H9 (cell line): ENCODE measurements around the gene SLC35A5. TPM values are rescaled to one million over a fixed set of nuclear protein-coding genes. Genes with fewer than 3 reads are reported as not detected.

Source experiments
- DNase-seq: peaks from one replicate; pipeline ENCODE4 v3.0.0-alpha.2; 2017
- H2AFZ ChIP-seq: one replicate; pipeline ENCODE4 v1.6.1; 2013; ENCODE audit warnings: mild to moderate bottlenecking, low read length, control low read depth, moderate library complexity
- H2AK5ac ChIP-seq: 2 replicates; pipeline ENCODE4 v1.6.1; 2013; ENCODE audit warnings: low read length, control low read depth, mixed read lengths; ENCODE audit not compliant: insufficient read length
- H2BK120ac ChIP-seq: one replicate; pipeline ENCODE4 v1.6.1; 2013; ENCODE audit warnings: low read depth, mild to moderate bottlenecking, low read length, control low read depth, inconsistent platforms; ENCODE audit not compliant: poor library complexity, severe bottlenecking
- H2BK12ac ChIP-seq: 2 replicates; pipeline ENCODE4 v1.6.1; 2013; ENCODE audit warnings: low read length, control low read depth, mixed read lengths, low read depth; ENCODE audit not compliant: insufficient read length
- H2BK15ac ChIP-seq: 2 replicates; pipeline ENCODE4 v1.6.1; 2013; ENCODE audit warnings: low read depth, low read length, control low read depth
- H2BK20ac ChIP-seq: one replicate; pipeline ENCODE4 v1.6.1; 2013; ENCODE audit warnings: low read depth, mild to moderate bottlenecking, low read length, control low read depth, inconsistent platforms; ENCODE audit not compliant: poor library complexity, severe bottlenecking
- H2BK5ac ChIP-seq: 2 replicates; pipeline ENCODE4 v1.6.1; 2013; ENCODE audit warnings: low read length, control low read depth, mixed read lengths; ENCODE audit not compliant: insufficient read length
- H3K14ac ChIP-seq: 2 replicates; pipeline ENCODE4 v1.6.1; 2013; ENCODE audit warnings: low read length, control low read depth; ENCODE audit not compliant: insufficient read depth
- H3K18ac ChIP-seq: 2 replicates; pipeline ENCODE4 v1.6.1; 2013; ENCODE audit warnings: low read depth, mild to moderate bottlenecking, mixed read lengths, low read length, control low read depth; ENCODE audit not compliant: insufficient read length
- H3K23ac ChIP-seq: 2 replicates; pipeline ENCODE4 v1.6.1; 2013; ENCODE audit warnings: low read length, control low read depth, mixed read lengths, low read depth; ENCODE audit not compliant: insufficient read length
- H3K23me2 ChIP-seq: 2 replicates; pipeline ENCODE4 v1.6.1; 2013; ENCODE audit warnings: low read depth, mild to moderate bottlenecking, mixed read lengths, low read length, control low read depth; ENCODE audit not compliant: insufficient read length, poor library complexity, severe bottlenecking
- H3K27ac ChIP-seq: 2 replicates; pipeline ENCODE4 v1.5.1; 2013; ENCODE audit warnings: low read length, control low read depth, mixed read lengths, low read depth; ENCODE audit not compliant: insufficient read length
- H3K27me3 ChIP-seq: 2 replicates; pipeline ENCODE4 v1.6.1; 2013; ENCODE audit warnings: low read length, control low read depth, inconsistent platforms; ENCODE audit not compliant: insufficient read depth
- H3K4ac ChIP-seq: 2 replicates; pipeline ENCODE4 v1.6.1; 2013; ENCODE audit warnings: low read depth, mild to moderate bottlenecking, control low read depth, inconsistent platforms, low read length, moderate library complexity
- H3K4me1 ChIP-seq: 2 replicates; pipeline ENCODE4 v1.6.1; 2013; ENCODE audit warnings: low read length, control low read depth, inconsistent platforms; ENCODE audit not compliant: insufficient read depth
- H3K4me2 ChIP-seq: 2 replicates; pipeline ENCODE4 v1.6.1; 2013; ENCODE audit warnings: low read length, control low read depth, mixed read lengths; ENCODE audit not compliant: insufficient read length, insufficient read depth
- H3K56ac ChIP-seq: 2 replicates; pipeline ENCODE4 v1.6.1; 2013; ENCODE audit warnings: low read depth, mild to moderate bottlenecking, mixed read lengths, low read length, control low read depth; ENCODE audit not compliant: insufficient read length
- H3K79me1 ChIP-seq: 2 replicates; pipeline ENCODE4 v1.6.1; 2013; ENCODE audit warnings: low read depth, mild to moderate bottlenecking, moderate library complexity, low read length, control low read depth, inconsistent platforms; ENCODE audit not compliant: insufficient read depth, poor library complexity, severe bottlenecking
- H3K79me2 ChIP-seq: 2 replicates; pipeline ENCODE4 v1.6.1; 2013; ENCODE audit warnings: low read length, control low read depth, inconsistent platforms; ENCODE audit not compliant: insufficient read depth
- H3K9ac ChIP-seq: 2 replicates; pipeline ENCODE4 v1.6.1; 2013; ENCODE audit warnings: low read length, control low read depth, mixed read lengths; ENCODE audit not compliant: insufficient read length; ENCODE audit errors: extremely low read depth
- H3K9me3 ChIP-seq: one replicate; pipeline ENCODE4 v1.6.1; 2013; ENCODE audit warnings: low read depth, low read length, inconsistent platforms; ENCODE audit not compliant: control insufficient read depth
- H3T11ph ChIP-seq: one replicate; pipeline ENCODE4 v1.6.1; 2013; ENCODE audit warnings: mild to moderate bottlenecking, low read length, control low read depth, inconsistent platforms
- H4K20me1 ChIP-seq: one replicate; pipeline ENCODE4 v1.6.1; 2013; ENCODE audit not compliant: control insufficient read depth, insufficient read length, insufficient read depth
- H4K5ac ChIP-seq: 2 replicates; pipeline ENCODE4 v1.6.1; 2013; ENCODE audit warnings: low read depth, mild to moderate bottlenecking, mixed read lengths, low read length, control low read depth; ENCODE audit not compliant: insufficient read length
- H4K8ac ChIP-seq: replicated peaks from 2 replicates; pipeline ENCODE4 v1.6.1; 2013; ENCODE audit warnings: low read length, control low read depth, mixed read lengths, low read depth; ENCODE audit not compliant: insufficient read length
- H4K91ac ChIP-seq: 2 replicates; pipeline ENCODE4 v1.6.1; 2013; ENCODE audit warnings: low read depth, mild to moderate bottlenecking, moderate library complexity, mixed read lengths, low read length, control low read depth; ENCODE audit not compliant: insufficient read length
- H3K27ac Mint-ChIP-seq, 3 experiments: 2 replicates in 2 of 3; 3 replicates in 1 of 3; pipeline ENCODE4 v1.8.0; 2020 to 2021; ENCODE audit warnings: mixed read lengths in 3 of 3, mild to moderate bottlenecking in 1 of 3, moderate library complexity in 1 of 3
- H3K27me3 Mint-ChIP-seq: 2 replicates; pipeline ENCODE4 v1.8.0; 2021; ENCODE audit warnings: low read depth, mild to moderate bottlenecking, moderate library complexity, mixed read lengths
- H3K36me3 Mint-ChIP-seq, 3 experiments: 2 replicates in 2 of 3; 3 replicates in 1 of 3; pipeline ENCODE4 v1.8.0; 2020 to 2021; ENCODE audit warnings: low read depth in 3 of 3, mixed read lengths in 3 of 3; ENCODE audit not compliant: insufficient read depth in 1 of 3
- H3K4me1 Mint-ChIP-seq, 2 experiments: 2 replicates each; pipeline ENCODE4 v1.8.0; 2020; ENCODE audit warnings: mixed read lengths in 2 of 2
- H3K4me3 Mint-ChIP-seq, 2 experiments: 2 replicates in 1 of 2; 3 replicates in 1 of 2; pipeline ENCODE4 v1.8.0; 2020 to 2021; ENCODE audit warnings: mild to moderate bottlenecking in 2 of 2, mixed read lengths in 2 of 2, moderate library complexity in 1 of 2
- H3K9me3 Mint-ChIP-seq, 2 experiments: 2 replicates in 1 of 2; 3 replicates in 1 of 2; pipeline ENCODE4 v1.8.0; 2020; ENCODE audit warnings: mild to moderate bottlenecking in 2 of 2, mixed read lengths in 2 of 2, moderate library complexity in 1 of 2
- CTCF ChIP-seq: fragments of 200-600 bp; sonication (generic); conservative IDR thresholded peaks from 3 replicates; pipeline ENCODE4 v1.8.0; 2021; ENCODE audit warnings: antibody characterized with exemption, mild to moderate bottlenecking
- WGBS: extraction: QIAGEN DNeasy Blood & Tissue Kit; methylation state at CpG from one replicate; pipeline ENCODE4 v1.1.7; 2013; ENCODE audit warnings: missing lambda C conversion rate, low lambda C conversion rate, mixed read lengths; ENCODE audit not compliant: insufficient read length; ENCODE audit errors: extremely low coverage; 5-methylcytosine and 5-hydroxymethylcytosine counted together
- total RNA-seq: library from RNA; stranded (reverse); gene quantifications from 2 replicates; pipeline ENCODE4 v1.2.1, GENCODE V29; 2021

Gene SLC35A5
- total RNA-seq, 1 experiment from 2014 or later: 40.0 TPM

- Histone ChIP-seq H2BK120ac (no peak overlapping the region), H4K91ac (no peak overlapping the region), H3K23me2 (no peaks in the 10 kb centered on the region), H3K9me3 (no peaks in the 10 kb centered on the region), H3K9ac (no peak overlapping the region), H3K79me1 (no peaks in the 10 kb centered on the region), H3K27ac (no peak overlapping the region), H2BK15ac (no peak overlapping the region), H2AK5ac (no peak overlapping the region), H4K20me1 (no peaks in the 10 kb centered on the region), H2BK12ac (no peak overlapping the region), H2AFZ (no peak overlapping the region), H2BK5ac (no peak overlapping the region), H3K56ac (no peak overlapping the region), H3K18ac (no peak overlapping the region), H3K4me2 (no peak overlapping the region), H3K14ac (no peak overlapping the region), H3K27me3 (no peaks in the 10 kb centered on the region), H3K23ac (no peak overlapping the region), H4K5ac (no peak overlapping the region), H3T11ph (no peak overlapping the region), H3K4me1 (no peaks in the 10 kb centered on the region), H3K79me2 (no peaks in the 10 kb centered on the region), H3K4ac (no peak overlapping the region), H4K8ac (no peak overlapping the region), H2BK20ac (no peak overlapping the region)
- H3K36me3 Mint-ChIP-seq: peaks cover 16 to 55% (median 55%) of the 10 kb centered on the region in 3 experiments; a peak in 6 of 7 replicates
- no peak for TF ChIP-seq CTCF
- H3K27me3 Mint-ChIP-seq: no peaks in the 10 kb centered on the region
- WGBS: no CpG with 5 or more reads among the region's 2 CpGs
- no peak overlapping the region for H3K27ac Mint-ChIP-seq
- peaks cover 14 to 24% of the 10 kb centered on the region in 2 experiments for H3K4me1 Mint-ChIP-seq
- no peaks in the 10 kb centered on the region for H3K9me3 Mint-ChIP-seq
- DNase-seq: no peak
- no peak overlapping the region for H3K4me3 Mint-ChIP-seq
Observed at GRCh38 chr3:112568642-112569041, 6.8 kb downstream of the SLC35A5 start.
